ENCODE data around the gene SCIN. TPM values are rescaled to one million over a fixed set of nuclear protein-coding genes. Genes with fewer than 3 reads are reported as not detected.

SCIN gene
- polyA plus RNA-seq, 1 of the 3 experiments (the other 2 are of a cell fraction), result 0.02 TPM

- 39% methylated on average over 3 of the region's 3 CpGs for WGBS (ENCODE audit: low lambda C conversion rate)
- Histone ChIP-seq H3F3A (replicated peaks; ENCODE audit: insufficient read depth) (peaks cover 3% of the 10 kb centered on the region), H3K27me3 (ENCODE audit: insufficient read depth) (no peaks in the 10 kb centered on the region; the same call in 1 of the 2 replicates), H4K20me1 (ENCODE audit: insufficient read depth) (no peaks in the 10 kb centered on the region), H3K27ac (ENCODE audit: low read depth in 2 of 2, low read length in 1 of 2) (no peak overlapping the region), H3K79me2 (ENCODE audit: insufficient read depth) (no peaks in the 10 kb centered on the region), H3K9me3 (no peaks in the 10 kb centered on the region), H3K4me1 (ENCODE audit: control insufficient read depth in 1 of 2, insufficient read depth in 2 of 2, low read depth in 1 of 2, low read length in 1 of 2) (peaks cover 0 to 7% of the 10 kb centered on the region in 2 experiments; a peak in 2 of 4 replicates), H3K9ac (no peak overlapping the region), H3K36me3 (replicated peaks in 1 of 2; ENCODE audit: control insufficient read depth in 1 of 2, insufficient read depth in 2 of 2, low read length in 1 of 2) (no peaks in the 10 kb centered on the region), H3K4me2 (no peak overlapping the region), H2AFZ (ENCODE audit: low read depth) (no peak overlapping the region), H3K9me2 (no peaks in the 10 kb centered on the region), H3K4me3 (ENCODE audit: low read depth in 2 of 2, low read length in 1 of 2) (no peak overlapping the region)
- CTCF ChIA-PET, result interaction anchor here (7.7 kb wide), 1 partner anchor 95 kb away, joined by 124 read pairs; no protein-coding TSS in a partner anchor
- TF ChIP-seq USF2 (IDR thresholded peaks at IDR 0.05; ENCODE audit: borderline replicate concordance, low read depth, low read length) (no peak), RCOR1 (IDR thresholded peaks at IDR 0.05; ENCODE audit: low read length) (no peak), RFX5 (IDR thresholded peaks at IDR 0.05; ENCODE audit: low read length) (no peak), EP300 (IDR thresholded peaks at IDR 0.05; ENCODE audit: borderline replicate concordance in 1 of 2, low read depth in 1 of 2, low read length in 1 of 2) (no peak), TCF12 (IDR thresholded peaks at IDR 0.05) (no peak), SMC3 (IDR thresholded peaks at IDR 0.05; ENCODE audit: low read depth, low read length) (no peak), CHD2 (IDR thresholded peaks at IDR 0.05; ENCODE audit: low read length, partially characterized antibody) (no peak), POLR2AphosphoS5 (IDR thresholded peaks at IDR 0.05; ENCODE audit: low read depth, low read length) (no peak), MAX (IDR thresholded peaks at IDR 0.05; ENCODE audit: low read depth) (no peak), YY1 (IDR thresholded peaks at IDR 0.05; ENCODE audit: low read depth) (no peak), USF1 (IDR thresholded peaks at IDR 0.05; ENCODE audit: borderline replicate concordance, low read depth) (no peak), MXI1 (IDR thresholded peaks at IDR 0.05; ENCODE audit: low read depth, low read length) (no peak), FOSL2 (IDR thresholded peaks at IDR 0.05; ENCODE audit: borderline replicate concordance, low read depth) (no peak), ELF1 (IDR thresholded peaks at IDR 0.05) (no peak), MEF2A (IDR thresholded peaks at IDR 0.05; ENCODE audit: borderline replicate concordance, low read depth) (no peak), TAF1 (IDR thresholded peaks at IDR 0.05; ENCODE audit: borderline replicate concordance, low read depth, low read length) (no peak)
- no peak for DNase-seq
- POLR2A ChIA-PET, result no interaction called here
Observed at GRCh38 chr7:12619461-12620069, 49.0 kb downstream of the SCIN start.

DNA sequence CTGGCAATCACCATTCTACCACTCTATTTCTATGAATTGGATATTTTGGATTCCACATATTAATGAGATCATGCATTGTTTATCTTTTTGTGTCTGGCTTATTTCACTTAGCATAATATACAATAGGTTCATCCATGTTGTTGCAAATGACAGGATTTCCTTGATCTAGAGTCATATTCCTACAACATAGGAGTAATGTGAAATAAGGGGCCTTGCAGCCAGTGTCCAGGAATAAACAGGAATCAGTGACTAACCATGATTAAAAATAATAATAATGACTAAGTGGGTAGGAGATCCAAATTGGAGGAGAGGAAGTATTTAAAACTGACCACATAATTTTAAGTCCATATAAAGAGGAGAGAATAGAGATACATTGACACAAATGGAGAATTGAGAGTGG is 49.9 kb downstream of the SCIN start:
- POLR2A ChIA-PET, result no interaction called here
- no peaks in the 10 kb centered on the region for H3K9me2 ChIP-seq
- no peaks in the 10 kb centered on the region for H3K9me3 ChIP-seq
- no peak overlapping the region for H2AFZ ChIP-seq (ENCODE audit: low read depth)
- no peak for DNase-seq
- no peak overlapping the region for H3K9ac ChIP-seq
- H3K27me3 ChIP-seq (ENCODE audit: insufficient read depth), result no peaks in the 10 kb centered on the region
- peaks cover 3% of the 10 kb centered on the region for H3F3A ChIP-seq (replicated peaks; ENCODE audit: insufficient read depth)
- no peak overlapping the region for H3K27ac ChIP-seq (ENCODE audit: low read depth in 2 of 2, low read length in 1 of 2)
- H3K4me1 ChIP-seq (ENCODE audit: control insufficient read depth in 1 of 2, insufficient read depth in 2 of 2, low read depth in 1 of 2, low read length in 1 of 2), result peaks cover 0 to 7% of the 10 kb centered on the region in 2 experiments; a peak in 2 of 4 replicates
- no peaks in the 10 kb centered on the region for H3K36me3 ChIP-seq (replicated peaks in 1 of 2; ENCODE audit: control insufficient read depth in 1 of 2, insufficient read depth in 2 of 2, low read length in 1 of 2)
- H4K20me1 ChIP-seq (ENCODE audit: insufficient read depth), result no peaks in the 10 kb centered on the region
- no peak overlapping the region for H3K4me2 ChIP-seq
- H3K4me3 ChIP-seq (ENCODE audit: low read depth in 2 of 2, low read length in 1 of 2), result no peak overlapping the region
- CTCF ChIA-PET, result interaction anchor here (0.7 to 7.7 kb wide), 6 partner anchors 11 to 161 kb away, joined by 3 to 124 read pairs (median 4); no protein-coding TSS in a partner anchor
- H3K79me2 ChIP-seq (ENCODE audit: insufficient read depth), result no peaks in the 10 kb centered on the region
- TF ChIP-seq FOXJ3 (CRISPR knock-in tag; IDR thresholded peaks at IDR 0.05) (no peak), YY1 (IDR thresholded peaks at IDR 0.05; ENCODE audit: low read depth) (no peak), RCOR1 (IDR thresholded peaks at IDR 0.05; ENCODE audit: low read length) (no peak), MAX (IDR thresholded peaks at IDR 0.05; ENCODE audit: low read depth) (no peak), MEF2A (IDR thresholded peaks at IDR 0.05; ENCODE audit: borderline replicate concordance, low read depth) (no peak), USF2 (IDR thresholded peaks at IDR 0.05; ENCODE audit: borderline replicate concordance, low read depth, low read length) (no peak), MXI1 (IDR thresholded peaks at IDR 0.05; ENCODE audit: low read depth, low read length) (no peak), FOXM1 (IDR thresholded peaks at IDR 0.05; ENCODE audit: low read depth) (no peak), SIN3A (IDR thresholded peaks at IDR 0.05; ENCODE audit: borderline replicate concordance, low read depth, low read length) (no peak)
- TF ChIP-seq, protein P1, sequence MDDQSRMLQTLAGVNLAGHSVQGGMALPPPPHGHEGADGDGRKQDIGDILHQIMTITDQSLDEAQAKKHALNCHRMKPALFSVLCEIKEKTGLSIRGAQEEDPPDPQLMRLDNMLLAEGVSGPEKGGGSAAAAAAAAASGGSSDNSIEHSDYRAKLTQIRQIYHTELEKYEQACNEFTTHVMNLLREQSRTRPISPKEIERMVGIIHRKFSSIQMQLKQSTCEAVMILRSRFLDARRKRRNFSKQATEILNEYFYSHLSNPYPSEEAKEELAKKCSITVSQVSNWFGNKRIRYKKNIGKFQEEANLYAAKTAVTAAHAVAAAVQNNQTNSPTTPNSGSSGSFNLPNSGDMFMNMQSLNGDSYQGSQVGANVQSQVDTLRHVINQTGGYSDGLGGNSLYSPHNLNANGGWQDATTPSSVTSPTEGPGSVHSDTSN (IDR thresholded peaks at IDR 0.05), result no peak
- TF ChIP-seq, protein P2, sequence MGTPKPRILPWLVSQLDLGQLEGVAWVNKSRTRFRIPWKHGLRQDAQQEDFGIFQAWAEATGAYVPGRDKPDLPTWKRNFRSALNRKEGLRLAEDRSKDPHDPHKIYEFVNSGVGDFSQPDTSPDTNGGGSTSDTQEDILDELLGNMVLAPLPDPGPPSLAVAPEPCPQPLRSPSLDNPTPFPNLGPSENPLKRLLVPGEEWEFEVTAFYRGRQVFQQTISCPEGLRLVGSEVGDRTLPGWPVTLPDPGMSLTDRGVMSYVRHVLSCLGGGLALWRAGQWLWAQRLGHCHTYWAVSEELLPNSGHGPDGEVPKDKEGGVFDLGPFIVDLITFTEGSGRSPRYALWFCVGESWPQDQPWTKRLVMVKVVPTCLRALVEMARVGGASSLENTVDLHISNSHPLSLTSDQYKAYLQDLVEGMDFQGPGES (IDR thresholded peaks at IDR 0.05; ENCODE audit: low read depth, low read length), result no peak

Data from SK-N-SH (cell line).